ENCODE data around the gene RPL18. TPM values are rescaled to one million over a fixed set of nuclear protein-coding genes. Genes with fewer than 3 reads are reported as not detected.

The RPL18 gene
- total RNA-seq, 2 donors from 2014 or later = 2,402 to 3,112 TPM

DNA sequence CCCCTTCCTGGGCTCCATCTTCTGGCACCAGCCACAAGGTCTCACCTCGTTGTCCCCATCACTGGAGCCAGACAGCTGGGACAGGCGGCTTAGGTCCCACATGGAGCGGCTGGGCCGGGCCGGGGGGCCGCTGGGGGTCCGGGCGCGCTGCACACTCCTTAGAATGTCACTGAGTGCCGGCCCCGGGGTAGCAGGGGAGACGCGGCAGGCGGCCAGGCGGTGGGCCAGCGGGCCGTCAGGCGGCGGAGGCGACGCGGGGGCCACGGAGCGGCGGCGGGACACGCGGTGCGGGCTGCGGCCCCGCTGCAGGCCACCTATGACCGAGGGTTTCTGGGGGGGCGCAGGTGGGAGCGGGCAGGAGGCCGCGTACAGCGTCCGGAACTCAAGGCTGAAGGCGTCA lies 15.5 kb downstream of the RPL18 start:
- ATAC-seq (no peak), DNase-seq (no peak)
- TF ChIP-seq, protein P1, sequence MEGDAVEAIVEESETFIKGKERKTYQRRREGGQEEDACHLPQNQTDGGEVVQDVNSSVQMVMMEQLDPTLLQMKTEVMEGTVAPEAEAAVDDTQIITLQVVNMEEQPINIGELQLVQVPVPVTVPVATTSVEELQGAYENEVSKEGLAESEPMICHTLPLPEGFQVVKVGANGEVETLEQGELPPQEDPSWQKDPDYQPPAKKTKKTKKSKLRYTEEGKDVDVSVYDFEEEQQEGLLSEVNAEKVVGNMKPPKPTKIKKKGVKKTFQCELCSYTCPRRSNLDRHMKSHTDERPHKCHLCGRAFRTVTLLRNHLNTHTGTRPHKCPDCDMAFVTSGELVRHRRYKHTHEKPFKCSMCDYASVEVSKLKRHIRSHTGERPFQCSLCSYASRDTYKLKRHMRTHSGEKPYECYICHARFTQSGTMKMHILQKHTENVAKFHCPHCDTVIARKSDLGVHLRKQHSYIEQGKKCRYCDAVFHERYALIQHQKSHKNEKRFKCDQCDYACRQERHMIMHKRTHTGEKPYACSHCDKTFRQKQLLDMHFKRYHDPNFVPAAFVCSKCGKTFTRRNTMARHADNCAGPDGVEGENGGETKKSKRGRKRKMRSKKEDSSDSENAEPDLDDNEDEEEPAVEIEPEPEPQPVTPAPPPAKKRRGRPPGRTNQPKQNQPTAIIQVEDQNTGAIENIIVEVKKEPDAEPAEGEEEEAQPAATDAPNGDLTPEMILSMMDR (IDR thresholded peaks at IDR 0.05) = no peak
- TF ChIP-seq POLR2A (IDR thresholded peaks at IDR 0.05) = no peak
- H3K4me1 ChIP-seq = no peaks in the 10 kb centered on the region
- intact Hi-C loops (cut with DNase I) = no loop called here
- no peaks in the 10 kb centered on the region for H3K9me3 ChIP-seq
- H3K36me3 ChIP-seq (replicated peaks in 1 of 2; ENCODE audit: insufficient read depth in 1 of 2, low read depth in 2 of 2) = no peaks in the 10 kb centered on the region
- WGBS, 2 donors = 86 to 95% methylated on average over 11 to 31 of the region's 39 CpGs
- H3K4me3 ChIP-seq = no peak overlapping the region
- no peaks in the 10 kb centered on the region for H3K27me3 ChIP-seq
- H3K27ac ChIP-seq = no peak overlapping the region

DNA sequence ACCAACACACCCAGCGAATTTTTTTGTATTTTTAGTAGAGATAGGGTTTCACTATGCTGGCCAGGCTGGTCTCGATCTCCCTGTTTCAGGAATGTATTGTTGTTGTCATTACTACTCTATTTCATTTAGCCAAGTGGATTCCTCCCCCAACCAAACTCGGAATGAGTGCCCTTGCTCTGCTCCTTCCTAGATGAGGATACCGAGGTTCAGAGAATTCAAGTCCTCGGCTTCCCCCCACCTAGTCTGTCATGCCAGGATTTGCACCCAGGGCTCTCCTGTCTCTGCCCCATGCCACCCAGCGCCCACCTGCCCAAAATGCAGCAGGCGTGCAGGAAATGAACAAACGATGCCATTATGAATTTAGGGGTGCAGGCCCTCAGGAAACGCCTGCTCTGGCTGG lies 16.0 kb downstream of the RPL18 start:
- H3K4me3 ChIP-seq = no peak overlapping the region
- 65 to 76% methylated on average over 7 to 9 of the region's 9 CpGs for WGBS, 2 donors
- H3K27ac ChIP-seq = no peak overlapping the region
- no peaks in the 10 kb centered on the region for H3K9me3 ChIP-seq
- DNase-seq = no peak
- no peaks in the 10 kb centered on the region for H3K27me3 ChIP-seq
- no peak for ATAC-seq
- H3K36me3 ChIP-seq (replicated peaks in 1 of 2; ENCODE audit: insufficient read depth in 1 of 2, low read depth in 2 of 2) = no peaks in the 10 kb centered on the region
- no peak for TF ChIP-seq POLR2A (IDR thresholded peaks at IDR 0.05)
- TF ChIP-seq, protein P1 (IDR thresholded peaks at IDR 0.05) = no peak
- no peaks in the 10 kb centered on the region for H3K4me1 ChIP-seq
- intact Hi-C loops (cut with DNase I) = no loop called here

DNA sequence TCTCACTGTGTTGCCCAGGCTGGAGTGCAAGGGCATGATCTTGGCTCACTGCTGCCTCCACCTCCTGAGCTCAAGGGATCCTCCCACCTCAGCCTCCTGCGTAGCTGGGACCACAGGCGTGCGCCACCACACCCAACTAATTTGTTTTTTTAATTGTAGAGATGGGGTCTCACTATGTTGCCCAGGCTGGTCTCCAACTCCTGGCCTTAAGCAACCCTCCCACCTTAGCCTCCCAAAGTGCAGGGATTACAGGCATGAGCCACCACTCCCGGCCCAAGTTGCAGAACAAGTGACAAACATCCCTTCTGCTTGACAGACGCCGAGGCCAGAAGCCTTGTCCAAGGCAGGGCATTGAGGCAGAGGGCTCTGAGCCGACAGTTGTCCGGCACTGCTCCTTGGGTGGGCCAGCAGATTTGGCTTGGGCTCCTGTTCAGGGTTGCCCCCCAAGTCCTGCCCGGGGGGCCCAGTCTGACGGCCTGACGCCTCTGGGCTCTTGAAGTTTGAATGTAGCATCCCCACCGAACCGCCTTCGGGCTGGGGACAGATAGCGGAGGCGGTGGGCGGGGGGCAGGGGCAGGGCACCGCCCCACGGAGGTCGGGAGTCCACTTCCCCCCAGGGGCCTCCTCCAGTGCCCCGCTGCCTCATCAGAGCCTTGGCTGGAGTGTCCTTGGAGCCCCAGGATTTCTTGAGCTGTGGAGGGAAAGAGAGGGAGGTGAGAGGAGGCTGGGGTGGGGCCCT lies 18.1 kb downstream of the RPL18 start:
- 74 to 78% methylated on average over 8 to 19 of the region's 21 CpGs for WGBS, 2 donors
- intact Hi-C loops (cut with DNase I) = no loop called here
- TF ChIP-seq, protein P1 (IDR thresholded peaks at IDR 0.05) = no peak
- TF ChIP-seq POLR2A (IDR thresholded peaks at IDR 0.05) = no peak
- Histone ChIP-seq H3K36me3 (replicated peaks in 1 of 2; ENCODE audit: insufficient read depth in 1 of 2, low read depth in 2 of 2) (no peaks in the 10 kb centered on the region), H3K9me3 (no peaks in the 10 kb centered on the region), H3K27ac (no peak overlapping the region), H3K27me3 (no peaks in the 10 kb centered on the region), H3K4me1 (no peaks in the 10 kb centered on the region), H3K4me3 (no peak overlapping the region)
- no peak for DNase-seq
- no peak for ATAC-seq

DNA sequence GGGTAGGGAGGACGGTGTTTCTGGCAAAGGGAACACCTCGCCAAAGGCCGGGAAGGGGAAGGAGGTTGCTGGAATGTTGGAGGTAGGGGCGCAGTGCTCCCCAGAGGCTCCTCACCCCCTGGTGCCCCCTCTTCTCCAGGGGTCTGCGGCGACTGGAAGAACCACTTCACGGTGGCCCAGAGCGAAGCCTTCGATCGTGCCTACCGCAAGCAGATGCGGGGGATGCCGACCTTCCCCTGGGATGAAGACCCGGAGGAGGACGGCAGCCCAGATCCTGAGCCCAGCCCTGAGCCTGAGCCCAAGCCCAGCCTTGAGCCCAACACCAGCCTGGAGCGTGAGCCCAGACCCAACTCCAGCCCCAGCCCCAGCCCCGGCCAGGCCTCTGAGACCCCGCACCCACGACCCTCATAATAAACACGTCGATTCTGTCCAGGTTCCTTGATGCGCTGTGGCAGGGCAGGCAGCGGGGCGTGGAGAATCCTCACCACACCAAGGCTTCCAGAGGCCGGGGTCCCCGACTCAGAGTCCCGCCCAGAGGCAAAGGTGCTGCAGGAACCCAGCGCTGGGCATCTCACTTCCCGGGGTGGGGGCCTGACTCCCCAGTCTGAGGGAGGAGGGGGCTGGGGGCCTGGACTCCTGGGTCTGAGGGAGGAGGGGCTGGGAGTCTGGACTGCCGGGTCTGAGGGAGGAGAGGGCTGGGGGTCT lies 19.8 kb downstream of the RPL18 start:
- intact Hi-C loops (cut with DNase I) = loop anchor here (10.0 kb wide), 1 partner anchor 284 kb away; no protein-coding TSS in a partner anchor
- no peaks in the 10 kb centered on the region for H3K4me1 ChIP-seq
- H3K4me3 ChIP-seq = no peak overlapping the region
- no peaks in the 10 kb centered on the region for H3K27me3 ChIP-seq
- H3K27ac ChIP-seq = no peak overlapping the region
- TF ChIP-seq, protein P1 (IDR thresholded peaks at IDR 0.05) = no peak
- no peak for TF ChIP-seq POLR2A (IDR thresholded peaks at IDR 0.05)
- WGBS, 2 donors = 54 to 56% methylated on average over 14 to 26 of the region's 30 CpGs
- no peaks in the 10 kb centered on the region for H3K9me3 ChIP-seq
- no peak for ATAC-seq
- no peak for DNase-seq
- no peaks in the 10 kb centered on the region for H3K36me3 ChIP-seq (replicated peaks in 1 of 2; ENCODE audit: insufficient read depth in 1 of 2, low read depth in 2 of 2)

Measured in body of pancreas (tissue), 4 donors.